ENCODE results near the gene TKTL2.

- TF ChIP-seq, protein P1, sequence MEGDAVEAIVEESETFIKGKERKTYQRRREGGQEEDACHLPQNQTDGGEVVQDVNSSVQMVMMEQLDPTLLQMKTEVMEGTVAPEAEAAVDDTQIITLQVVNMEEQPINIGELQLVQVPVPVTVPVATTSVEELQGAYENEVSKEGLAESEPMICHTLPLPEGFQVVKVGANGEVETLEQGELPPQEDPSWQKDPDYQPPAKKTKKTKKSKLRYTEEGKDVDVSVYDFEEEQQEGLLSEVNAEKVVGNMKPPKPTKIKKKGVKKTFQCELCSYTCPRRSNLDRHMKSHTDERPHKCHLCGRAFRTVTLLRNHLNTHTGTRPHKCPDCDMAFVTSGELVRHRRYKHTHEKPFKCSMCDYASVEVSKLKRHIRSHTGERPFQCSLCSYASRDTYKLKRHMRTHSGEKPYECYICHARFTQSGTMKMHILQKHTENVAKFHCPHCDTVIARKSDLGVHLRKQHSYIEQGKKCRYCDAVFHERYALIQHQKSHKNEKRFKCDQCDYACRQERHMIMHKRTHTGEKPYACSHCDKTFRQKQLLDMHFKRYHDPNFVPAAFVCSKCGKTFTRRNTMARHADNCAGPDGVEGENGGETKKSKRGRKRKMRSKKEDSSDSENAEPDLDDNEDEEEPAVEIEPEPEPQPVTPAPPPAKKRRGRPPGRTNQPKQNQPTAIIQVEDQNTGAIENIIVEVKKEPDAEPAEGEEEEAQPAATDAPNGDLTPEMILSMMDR (IDR thresholded peaks at IDR 0.05), result no peak
- no peak for TF ChIP-seq POLR2A (IDR thresholded peaks at IDR 0.05)
These were observed at the start of gene TKTL2 for GRCh38 chr4:163473576-163473975.

Measured in lower leg skin (tissue), 3 donors.